Memory B cell (primary cell): ENCODE measurements around the gene NDUFB7.
"Not testable (repeated sequence)": the region's sequence is repeated elsewhere in the genome, so short reads cannot be mapped to it uniquely, and the experiment has no call there.

Experiments
- ATAC-seq: fragments of 150-1000 bp; cut with Tn5 transposase; 2 replicates; pipeline ENCODE4 v1.10.0; 2021; ENCODE audit warnings: low read depth, mild to moderate bottlenecking, moderate library complexity
- DNase-seq, 2 donors: peaks; one replicate each; pipeline ENCODE4 v3.0.0; 2022; ENCODE audit warnings: low spot score in 2 of 2
- H3K27ac Mint-ChIP-seq: one replicate; pipeline ENCODE4 v1.8.0; 2022; ENCODE audit warnings: mild to moderate bottlenecking, moderate library complexity, mixed read lengths
- H3K27me3 Mint-ChIP-seq: one replicate; pipeline ENCODE4 v1.8.0; 2022; ENCODE audit warnings: mixed read lengths
- H3K36me3 Mint-ChIP-seq: one replicate; pipeline ENCODE4 v1.8.0; 2022; ENCODE audit warnings: mild to moderate bottlenecking, mixed read lengths
- H3K4me1 Mint-ChIP-seq: one replicate; pipeline ENCODE4 v1.8.0; 2022; ENCODE audit warnings: mixed read lengths
- H3K4me3 Mint-ChIP-seq: one replicate; pipeline ENCODE4 v1.8.0; 2022; ENCODE audit warnings: mild to moderate bottlenecking, moderate library complexity, mixed read lengths
- H3K9me3 Mint-ChIP-seq: one replicate; pipeline ENCODE4 v1.8.0; 2022; ENCODE audit warnings: mixed read lengths

Gene NDUFB7

DNA sequence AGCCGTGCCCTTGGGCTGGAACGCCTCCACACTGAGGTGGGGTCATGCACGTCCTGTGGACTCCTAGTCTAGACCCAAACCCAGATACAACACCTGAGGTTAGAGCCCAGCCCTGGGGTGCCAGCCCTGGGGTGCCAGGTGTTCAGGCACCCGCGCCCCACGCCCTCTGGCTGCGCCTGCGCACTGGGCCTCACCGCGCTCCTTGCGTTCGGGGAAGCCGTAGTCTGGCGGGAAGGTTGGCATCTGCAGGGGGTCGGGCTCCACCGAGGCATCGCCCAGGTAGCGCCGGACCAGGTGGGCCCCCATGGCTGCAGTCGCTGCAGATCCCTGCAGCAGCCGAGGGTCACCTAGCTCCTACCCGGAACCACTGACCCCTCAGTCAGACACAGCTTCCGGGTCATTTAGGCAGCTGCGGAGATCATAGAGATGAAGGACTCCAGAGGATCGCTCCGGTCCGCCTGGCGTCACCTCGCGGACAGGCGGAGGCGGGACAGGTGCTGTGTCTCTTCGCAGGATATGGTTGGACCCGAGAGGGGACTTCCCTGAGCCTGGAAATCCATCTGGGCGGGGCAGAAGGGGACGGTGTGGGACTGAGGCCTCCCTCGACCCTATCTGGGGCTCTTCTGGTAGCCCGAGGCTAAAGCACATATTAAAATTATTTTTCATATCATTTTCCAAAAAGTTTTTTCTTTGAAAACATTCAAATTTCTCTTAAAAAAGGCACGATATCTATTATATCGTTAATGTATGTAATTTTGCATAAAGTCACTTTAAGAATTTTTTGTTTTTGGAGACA, at the start of gene NDUFB7:
TSS of gene NDUFB7 (minus strand) at position 372 of the 796 bp plus-strand sequence. CDS start at position 306, 66 bp downstream.
- no peaks in the 10 kb centered on the region for H3K27me3 Mint-ChIP-seq
- peak; percentile 85 to 88 for DNase-seq
- H3K36me3 Mint-ChIP-seq, result peaks cover 6% of the 10 kb centered on the region
- H3K27ac Mint-ChIP-seq, result peak within 1 kb of the TSS; percentile 90
- H3K4me1 Mint-ChIP-seq, result peaks cover 33% of the 10 kb centered on the region
- ATAC-seq, result peak; percentile 84
- peak within 1 kb of the TSS; percentile 95 for H3K4me3 Mint-ChIP-seq
- no peaks in the 10 kb centered on the region for H3K9me3 Mint-ChIP-seq

DNA sequence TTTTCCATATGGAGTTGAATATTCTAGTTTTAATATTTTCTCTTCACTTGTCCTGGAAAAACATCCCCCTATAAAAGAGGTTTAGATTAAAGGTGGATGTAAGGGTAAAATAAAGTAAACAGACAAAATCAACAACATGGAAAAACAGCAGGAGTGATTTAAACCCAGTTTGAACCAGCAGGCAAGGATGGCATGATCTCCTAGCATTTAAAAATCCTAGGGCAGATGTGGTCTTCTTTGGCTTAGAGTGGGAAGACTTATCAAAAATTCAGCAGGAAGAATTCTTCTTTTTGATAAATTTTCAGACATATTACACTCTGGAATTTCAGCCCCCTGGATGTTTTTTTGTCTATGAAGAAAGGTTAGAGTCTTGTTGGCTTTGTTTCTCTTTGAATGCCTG, 47.5 kb upstream of the NDUFB7 start:
- DNase-seq (no peak), ATAC-seq (no peak)
- Mint-ChIP-seq H3K27ac (no peak overlapping the region), H3K36me3 (peaks cover 20% of the 10 kb centered on the region), H3K4me3 (no peak overlapping the region), H3K27me3 (no peaks in the 10 kb centered on the region), H3K9me3 (peaks cover 5% of the 10 kb centered on the region), H3K4me1 (peaks cover 10% of the 10 kb centered on the region)

GRCh38 chr19:14616407-14616806, 44.5 kb upstream of the NDUFB7 start:
- peaks cover 5% of the 10 kb centered on the region for H3K9me3 Mint-ChIP-seq
- ATAC-seq (no peak), DNase-seq (no peak)
- H3K27ac Mint-ChIP-seq, result peak overlapping the region; percentile 83
- H3K4me3 Mint-ChIP-seq, result no peak overlapping the region
- H3K4me1 Mint-ChIP-seq, result peaks cover 18% of the 10 kb centered on the region
- H3K27me3 Mint-ChIP-seq, result no peaks in the 10 kb centered on the region
- peaks cover 22% of the 10 kb centered on the region for H3K36me3 Mint-ChIP-seq

GRCh38 chr19:14615623-14616022, 43.8 kb upstream of the NDUFB7 start:
- Mint-ChIP-seq H3K4me3 (no peak overlapping the region), H3K36me3 (peaks cover 25% of the 10 kb centered on the region), H3K9me3 (peaks cover 5% of the 10 kb centered on the region), H3K4me1 (peaks cover 21% of the 10 kb centered on the region), H3K27me3 (no peaks in the 10 kb centered on the region), H3K27ac (peak overlapping the region; percentile 83)
- ATAC-seq, result no peak
- no peak for DNase-seq

DNA sequence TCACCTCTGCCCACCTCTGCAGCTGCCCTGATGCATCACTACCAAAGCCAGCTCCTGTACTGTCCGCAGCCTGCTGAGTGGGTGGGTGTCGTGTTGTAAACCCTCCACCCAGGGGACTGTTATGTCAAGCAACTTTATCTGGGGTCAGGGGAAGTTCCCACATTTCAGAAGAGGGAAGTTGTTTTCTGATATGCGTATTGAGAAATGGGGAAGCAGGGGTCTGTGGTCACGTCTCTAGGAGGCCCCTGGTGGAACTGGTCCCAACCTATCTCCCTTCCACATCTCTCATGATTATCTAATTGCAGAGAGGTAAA, 42.2 kb upstream of the NDUFB7 start:
- H3K36me3 Mint-ChIP-seq, result peaks cover 29% of the 10 kb centered on the region
- peaks cover 24% of the 10 kb centered on the region for H3K4me1 Mint-ChIP-seq
- peak overlapping the region; percentile 68 for H3K4me3 Mint-ChIP-seq
- ATAC-seq (peak; percentile 86), DNase-seq (peak; percentile 61 to 68)
- peak overlapping the region; percentile 99 for H3K27ac Mint-ChIP-seq
- H3K9me3 Mint-ChIP-seq, result peaks cover under 1% of the 10 kb centered on the region
- H3K27me3 Mint-ChIP-seq, result no peaks in the 10 kb centered on the region

DNA sequence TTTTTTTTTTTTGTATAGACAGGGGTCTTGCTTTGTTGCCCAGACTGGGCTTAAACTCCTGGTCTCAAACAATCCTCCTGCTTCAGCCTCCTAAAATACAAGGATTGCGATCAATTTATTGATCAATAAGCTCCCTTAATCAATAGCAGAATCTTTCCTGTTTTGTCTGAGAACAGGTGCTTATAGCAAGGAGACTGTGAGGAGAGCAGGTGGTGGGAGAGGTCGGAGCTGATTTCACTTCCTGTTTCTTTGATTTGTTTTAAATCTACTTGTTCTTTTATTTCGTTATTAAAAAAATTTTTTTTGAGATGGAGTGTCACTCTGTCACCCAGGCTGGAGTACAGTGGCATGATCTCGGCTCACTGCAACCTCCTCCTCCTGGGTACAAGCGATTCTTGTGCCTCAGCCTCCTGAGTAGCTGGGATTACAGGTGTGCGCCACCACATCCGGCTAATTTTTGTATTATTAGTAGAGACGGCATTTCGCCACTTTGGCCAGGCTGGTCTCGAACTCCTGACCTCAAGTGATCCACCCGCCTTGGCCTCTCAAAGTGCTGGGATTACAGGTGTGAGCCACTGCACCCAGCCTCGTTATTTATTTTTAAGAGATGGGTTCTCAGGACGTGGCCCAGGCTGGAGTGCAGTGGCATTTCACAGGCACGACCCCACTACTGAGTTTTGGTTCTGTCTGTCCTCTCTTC, 41.7 kb upstream of the NDUFB7 start:
- H3K27me3 Mint-ChIP-seq, H3K9me3 Mint-ChIP-seq: not testable (repeated sequence)
- peak overlapping the region; percentile 99 for H3K27ac Mint-ChIP-seq
- ATAC-seq (peak; percentile 67), DNase-seq (peak in 1 of 2 donors; percentile 49)
- peaks cover 24% of the 10 kb centered on the region for H3K4me1 Mint-ChIP-seq
- H3K4me3 Mint-ChIP-seq, result peak overlapping the region; percentile 68
- H3K36me3 Mint-ChIP-seq, result peaks cover 25% of the 10 kb centered on the region

DNA sequence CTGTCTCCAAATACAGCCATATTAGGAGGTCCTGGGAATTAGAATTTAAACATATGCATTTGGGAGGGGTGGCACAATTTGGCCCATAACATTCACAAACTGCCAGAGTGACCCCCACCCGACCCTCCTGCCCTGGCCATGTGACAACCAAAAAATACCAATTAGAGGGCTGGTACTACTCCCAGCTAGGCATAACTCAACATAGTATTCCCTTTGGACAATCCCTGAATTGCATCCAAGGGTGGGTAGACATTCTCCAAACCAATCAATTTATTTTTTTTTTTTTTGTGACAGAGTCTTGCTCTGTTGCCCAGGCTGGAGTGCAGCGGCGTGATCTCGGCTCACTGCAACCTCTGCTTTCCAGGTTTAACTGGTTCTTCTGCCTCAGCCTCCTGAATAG, 40.8 kb upstream of the NDUFB7 start:
- H3K4me1 Mint-ChIP-seq, result peaks cover 26% of the 10 kb centered on the region
- no peaks in the 10 kb centered on the region for H3K27me3 Mint-ChIP-seq
- H3K4me3 Mint-ChIP-seq, result no peak overlapping the region
- no peak for DNase-seq
- H3K36me3 Mint-ChIP-seq, result peaks cover 30% of the 10 kb centered on the region
- H3K9me3 Mint-ChIP-seq, result no peaks in the 10 kb centered on the region
- no peak for ATAC-seq
- H3K27ac Mint-ChIP-seq, result peak overlapping the region; percentile 99

GRCh38 chr19:14612242-14612641, 40.4 kb upstream of the NDUFB7 start:
- Mint-ChIP-seq H3K27ac (peak overlapping the region; percentile 60), H3K4me1 (peaks cover 26% of the 10 kb centered on the region), H3K36me3 (peaks cover 27% of the 10 kb centered on the region)
- ATAC-seq, DNase-seq, H3K27me3 Mint-ChIP-seq, H3K9me3 Mint-ChIP-seq, H3K4me3 Mint-ChIP-seq: not testable (repeated sequence)

- Mint-ChIP-seq H3K27me3 (no peaks in the 10 kb centered on the region), H3K9me3 (no peaks in the 10 kb centered on the region), H3K36me3 (peaks cover 24% of the 10 kb centered on the region), H3K4me3 (no peak overlapping the region), H3K4me1 (peaks cover 26% of the 10 kb centered on the region), H3K27ac (peak overlapping the region; percentile 68)
- DNase-seq (no peak), ATAC-seq (no peak)
These were observed 39.2 kb upstream of the NDUFB7 start for GRCh38 chr19:14611051-14611450.

DNA sequence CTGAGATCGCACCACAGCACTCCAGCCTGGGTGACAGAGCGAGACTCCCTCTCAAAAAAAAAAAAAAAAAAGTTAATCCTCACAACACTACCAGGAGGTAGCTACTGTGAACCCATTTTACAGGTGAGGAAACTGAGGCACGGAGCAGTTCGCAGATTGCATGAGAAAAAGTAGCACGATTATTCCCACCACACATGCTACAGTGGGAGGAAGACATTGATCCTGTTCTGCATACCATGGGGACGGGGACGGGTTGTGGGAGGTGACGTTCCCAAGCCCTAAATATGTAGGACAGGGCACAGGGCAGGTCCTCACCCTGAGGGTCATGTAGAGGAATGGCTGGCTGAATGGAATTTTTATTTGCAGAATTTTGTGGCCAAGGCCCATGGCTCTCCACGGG, 34.8 kb upstream of the NDUFB7 start:
- Mint-ChIP-seq H3K27me3 (no peaks in the 10 kb centered on the region), H3K9me3 (no peaks in the 10 kb centered on the region), H3K4me3 (no peak overlapping the region), H3K27ac (no peak overlapping the region), H3K4me1 (peaks cover 36% of the 10 kb centered on the region), H3K36me3 (peaks cover 29% of the 10 kb centered on the region)
- DNase-seq (no peak), ATAC-seq (no peak)

DNA sequence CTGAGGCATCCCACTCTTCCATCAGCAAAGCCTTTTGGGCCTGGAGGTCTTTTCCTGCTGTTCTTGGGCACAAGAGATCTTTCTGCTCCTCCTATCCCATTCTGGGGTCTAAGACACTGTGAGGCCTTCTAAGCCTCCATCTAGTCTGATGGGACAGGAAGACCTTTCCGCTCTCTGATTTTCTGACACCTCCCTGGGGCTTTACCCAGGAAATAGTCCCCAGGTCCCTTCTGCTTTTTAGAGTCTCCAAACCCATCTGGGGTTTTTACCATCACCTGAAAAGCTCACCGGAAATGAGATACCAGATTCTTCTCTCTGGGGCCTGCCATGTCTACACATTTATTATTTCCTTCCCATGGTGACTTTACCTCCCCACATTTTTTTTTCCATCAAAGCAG, 32.1 kb upstream of the NDUFB7 start:
- Mint-ChIP-seq H3K4me3 (peak overlapping the region; percentile 75), H3K27ac (peak overlapping the region; percentile 97)

GRCh38 chr19:14599548-14600147, 27.8 kb upstream of the NDUFB7 start:
- DNase-seq (no peak), ATAC-seq (no peak)
- Mint-ChIP-seq H3K27ac (no peak overlapping the region), H3K27me3 (no peaks in the 10 kb centered on the region), H3K4me3 (no peak overlapping the region), H3K9me3 (peaks cover 6% of the 10 kb centered on the region), H3K36me3 (peaks cover 49% of the 10 kb centered on the region), H3K4me1 (peaks cover 31% of the 10 kb centered on the region)

More for the DNA sequence above, 32.1 kb upstream of the NDUFB7 start:
- H3K9me3 Mint-ChIP-seq, result no peaks in the 10 kb centered on the region
- H3K36me3 Mint-ChIP-seq, result peaks cover 32% of the 10 kb centered on the region
- ATAC-seq, result peak; percentile 93
- DNase-seq, result peak; percentile 51 to 72
- H3K27me3 Mint-ChIP-seq, result no peaks in the 10 kb centered on the region
- peaks cover 33% of the 10 kb centered on the region for H3K4me1 Mint-ChIP-seq

- Mint-ChIP-seq H3K27ac (peak overlapping the region; percentile 56), H3K4me3 (peak overlapping the region; percentile 2), H3K9me3 (peaks cover 6% of the 10 kb centered on the region), H3K27me3 (no peaks in the 10 kb centered on the region), H3K36me3 (peaks cover 50% of the 10 kb centered on the region), H3K4me1 (peaks cover 30% of the 10 kb centered on the region)
- DNase-seq (no peak), ATAC-seq (no peak)
These were observed 23.7 kb upstream of the NDUFB7 start for GRCh38 chr19:14595558-14595957.

DNA sequence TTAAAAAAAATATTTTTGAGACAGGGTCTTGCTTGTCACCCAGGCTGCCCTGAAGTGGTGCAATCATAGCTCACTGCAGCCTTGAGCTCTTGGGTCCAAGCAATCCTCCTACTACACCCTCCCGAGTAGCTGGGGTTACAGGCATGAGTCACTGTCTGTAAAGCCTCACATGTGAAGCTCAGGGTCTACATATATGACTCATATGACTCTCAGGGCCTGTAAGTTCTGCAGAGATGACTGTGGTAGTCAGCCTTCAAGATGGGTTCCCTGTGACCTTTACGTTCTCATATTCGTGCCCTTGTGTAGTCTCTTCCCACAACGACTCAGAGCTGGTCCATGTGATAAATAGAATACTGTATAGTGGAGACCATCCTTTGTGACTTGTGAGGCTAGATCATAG, 17.6 kb upstream of the NDUFB7 start:
- Mint-ChIP-seq H3K27ac (peak overlapping the region; percentile 22), H3K36me3 (peaks cover 31% of the 10 kb centered on the region), H3K4me1 (peaks cover 42% of the 10 kb centered on the region)
- ATAC-seq, H3K4me3 Mint-ChIP-seq, H3K9me3 Mint-ChIP-seq, H3K27me3 Mint-ChIP-seq, DNase-seq: not testable (repeated sequence)
